HG03457 (cell line): Measurements from ENCODE around the gene HHAT.

Source experiments
- ATAC-seq: cut with Tn5 transposase; IDR thresholded peaks from one replicate; pipeline ENCODE4 v1.9.1; 2021; ENCODE audit warnings: moderate number of reproducible peaks; ENCODE audit not compliant: unreplicated experiment

Gene HHAT

DNA sequence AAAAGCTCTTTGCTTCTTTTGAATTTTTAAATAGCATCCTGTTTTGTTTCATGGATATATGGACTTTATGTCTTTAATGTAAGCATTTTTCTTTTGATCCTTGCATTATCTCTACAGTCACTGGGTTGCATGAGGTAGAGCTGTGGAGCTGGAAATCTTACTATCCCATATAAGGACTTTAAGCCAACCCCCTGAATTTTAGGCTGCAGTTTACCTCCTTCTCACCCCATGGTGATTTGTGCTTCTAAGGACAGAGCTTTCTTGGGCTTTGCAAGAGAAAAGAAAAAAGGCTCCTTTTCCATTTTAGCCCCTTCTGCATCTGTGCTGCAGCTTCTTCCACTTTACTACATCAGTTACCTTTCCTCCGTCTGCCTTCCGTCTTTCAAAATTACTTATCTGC is 373.8 kb downstream of the HHAT start:
- no peak for ATAC-seq

- no peak for ATAC-seq
Observed at GRCh38 chr1:210703593-210703992, 374.9 kb downstream of the HHAT start.

- no peak for ATAC-seq
Observed at GRCh38 chr1:210705086-210705485, 376.4 kb downstream of the HHAT start.

DNA sequence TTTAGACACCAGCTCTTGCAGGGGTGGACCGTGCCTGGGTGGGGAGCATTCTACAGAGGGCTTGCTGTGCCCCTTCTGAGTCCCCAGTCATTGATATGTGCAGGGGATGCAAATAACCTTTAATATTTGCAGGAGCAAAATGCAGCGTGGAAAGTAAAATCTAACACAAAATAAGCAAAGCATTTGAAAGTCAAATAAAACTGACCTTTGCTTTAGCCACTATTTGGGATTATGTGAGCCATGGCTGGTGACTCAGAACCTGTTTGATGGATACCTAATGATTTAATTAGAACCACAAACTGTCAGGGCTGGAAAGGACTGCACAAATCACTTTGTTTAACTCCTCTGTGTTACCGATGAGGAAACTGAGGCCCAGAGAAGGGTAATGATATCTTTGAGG is 377.5 kb downstream of the HHAT start:
- no peak for ATAC-seq

- no peak for ATAC-seq
Observed at GRCh38 chr1:210707300-210708240, 378.9 kb downstream of the HHAT start.

DNA sequence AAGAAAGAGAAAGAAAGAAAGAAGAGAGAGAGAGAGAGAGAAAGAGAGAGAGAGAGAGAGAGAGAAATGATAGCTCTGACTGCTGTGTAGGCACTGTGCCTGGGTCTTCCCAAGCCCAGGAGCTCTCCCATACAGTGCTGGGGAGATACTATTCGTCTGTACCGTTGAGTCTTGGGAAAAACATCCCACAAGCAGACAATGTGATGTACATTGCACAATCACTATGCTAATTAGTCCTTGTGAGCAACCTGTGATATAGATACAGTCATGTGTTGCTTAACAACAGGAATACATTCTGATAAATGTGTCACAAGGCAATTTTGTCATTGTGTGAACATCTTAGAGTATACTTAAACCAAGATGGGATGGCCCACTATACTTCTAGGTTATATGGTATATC is 381.0 kb downstream of the HHAT start:
- ATAC-seq, result no peak

- ATAC-seq, result no peak
Observed at GRCh38 chr1:210711825-210712612, 383.3 kb downstream of the HHAT start.

GRCh38 chr1:210715072-210715471 is 386.4 kb downstream of the HHAT start:
- ATAC-seq, result no peak

DNA sequence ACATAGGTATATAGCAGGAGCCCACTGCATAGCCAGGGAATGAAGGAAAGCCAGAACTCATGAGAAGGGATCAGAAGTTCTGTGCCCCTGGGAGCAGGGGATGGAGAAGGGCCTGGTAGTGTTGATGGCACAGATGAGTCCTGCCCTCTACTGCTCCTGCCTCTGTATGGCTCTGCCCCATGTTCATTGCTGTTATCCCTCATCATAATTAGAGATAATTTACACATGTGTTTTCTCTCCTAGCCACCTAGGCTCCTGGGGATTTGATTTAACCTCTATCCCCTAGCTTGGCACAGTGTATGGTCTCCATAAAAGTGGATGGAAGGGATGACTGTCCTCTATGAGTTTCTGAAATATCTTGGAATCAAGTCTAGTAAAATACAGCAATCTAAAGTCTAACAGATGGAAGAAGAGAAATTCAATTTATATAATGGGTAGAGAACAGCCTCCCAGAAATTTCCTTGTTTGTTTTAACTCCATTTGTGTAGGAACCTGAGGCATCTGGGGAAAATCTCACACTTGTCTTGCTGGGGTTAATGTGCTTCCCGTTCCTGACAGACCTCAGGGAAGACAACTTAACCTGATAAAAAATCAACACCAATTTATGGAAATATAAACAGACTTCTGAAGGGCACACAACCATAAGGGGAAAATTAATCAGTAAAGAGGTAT is 393.8 kb downstream of the HHAT start:
- ATAC-seq, result no peak

GRCh38 chr1:210723646-210724045 is 394.9 kb downstream of the HHAT start:
- ATAC-seq, result no peak

DNA sequence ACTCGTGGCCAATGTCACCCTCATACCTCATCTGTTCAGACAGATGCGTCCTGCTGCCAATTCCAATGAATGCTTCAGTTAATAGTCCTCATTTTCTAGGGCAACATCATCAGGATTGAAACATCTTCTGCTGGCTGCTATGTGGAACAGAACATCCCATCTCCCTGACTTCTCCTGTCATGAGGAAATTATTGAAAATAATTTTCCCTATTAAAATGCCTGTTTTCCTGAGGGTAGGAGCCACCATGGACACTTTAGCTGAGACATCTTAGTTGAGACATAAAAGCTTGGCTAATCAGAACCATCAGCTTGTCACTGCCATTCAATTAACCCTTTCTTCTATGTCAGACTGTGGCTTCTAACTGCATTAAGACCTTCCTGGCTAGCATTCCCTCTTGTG is 396.1 kb downstream of the HHAT start:
- no peak for ATAC-seq
